ENCODE results near the gene SLC39A11.
"Not testable (repeated sequence)": the region's sequence is repeated elsewhere in the genome, so short reads cannot be mapped to it uniquely, and the experiment has no call there.

SLC39A11 gene

GRCh38 chr17:73071066-73071999 lies 21.2 kb downstream of the SLC39A11 start:
- peak; percentile 51 for DNase-seq

- DNase-seq, result no peak
Measured at GRCh38 chr17:73069841-73070240, 22.6 kb downstream of the SLC39A11 start.

- DNase-seq, result no peak
Measured at GRCh38 chr17:73069164-73069770, 23.2 kb downstream of the SLC39A11 start.

GRCh38 chr17:73068322-73069153 lies 23.9 kb downstream of the SLC39A11 start:
- peak; percentile 52 for DNase-seq

GRCh38 chr17:73067699-73068098 lies 24.8 kb downstream of the SLC39A11 start:
- not testable (repeated sequence) for DNase-seq

GRCh38 chr17:73067075-73067474 lies 25.4 kb downstream of the SLC39A11 start:
- no peak for DNase-seq

- DNase-seq, result no peak
Measured at GRCh38 chr17:73066148-73066884, 26.2 kb downstream of the SLC39A11 start.

GRCh38 chr17:73065376-73065775 lies 27.1 kb downstream of the SLC39A11 start:
- no peak for DNase-seq

- no peak for DNase-seq
Measured at GRCh38 chr17:73064084-73064938, 28.2 kb downstream of the SLC39A11 start.

- DNase-seq, result no peak
Measured at GRCh38 chr17:73062726-73063125, 29.8 kb downstream of the SLC39A11 start.

GRCh38 chr17:73061161-73061560 lies 31.3 kb downstream of the SLC39A11 start:
- DNase-seq, result no peak

GRCh38 chr17:73060721-73061120 lies 31.8 kb downstream of the SLC39A11 start:
- no peak for DNase-seq

- not testable (repeated sequence) for DNase-seq
Measured at GRCh38 chr17:73059713-73060112, 32.8 kb downstream of the SLC39A11 start.

- no peak for DNase-seq
Measured at GRCh38 chr17:73058022-73058421, 34.5 kb downstream of the SLC39A11 start.

- no peak for DNase-seq
Measured at GRCh38 chr17:73057196-73057595, 35.3 kb downstream of the SLC39A11 start.

- no peak for DNase-seq
Measured at GRCh38 chr17:73052923-73053322, 39.6 kb downstream of the SLC39A11 start.

GRCh38 chr17:73050797-73051196 lies 41.7 kb downstream of the SLC39A11 start:
- DNase-seq, result no peak

- no peak for DNase-seq
Measured at GRCh38 chr17:73048170-73048569, 44.3 kb downstream of the SLC39A11 start.

GRCh38 chr17:73045724-73046123 lies 46.8 kb downstream of the SLC39A11 start:
- no peak for DNase-seq

GRCh38 chr17:73043686-73044581 lies 48.6 kb downstream of the SLC39A11 start:
- DNase-seq, result no peak

Measured in left hindlimb (tissue), 1 donor.